Osteoblast (primary cell): ENCODE measurements around the gene NR3C1. TPM values are rescaled to one million over a fixed set of nuclear protein-coding genes. Genes with fewer than 3 reads are reported as not detected.

Source experiments
- DNase-seq: peaks from one replicate; pipeline ENCODE4 v3.0.0; 2011; ENCODE audit warnings: low spot score, mixed read lengths; ENCODE audit not compliant: insufficient read length; ENCODE audit errors: missing footprints
- H2AFZ ChIP-seq: 2 replicates; pipeline ENCODE4 v1.6.0; 2011; ENCODE audit warnings: mild to moderate bottlenecking, low read length
- H3K27ac ChIP-seq: 2 replicates; pipeline ENCODE4 v1.5.1; 2011; ENCODE audit warnings: mild to moderate bottlenecking, low read depth, low read length, moderate library complexity
- H3K27me3 ChIP-seq: 2 replicates; pipeline ENCODE4 v1.6.0; 2012; ENCODE audit warnings: mild to moderate bottlenecking, control low read depth, inconsistent platforms, low read length, moderate library complexity; ENCODE audit not compliant: insufficient read depth
- H3K36me3 ChIP-seq: 2 replicates; pipeline ENCODE4 v1.5.1; 2011; ENCODE audit warnings: mild to moderate bottlenecking, low read length, control low read depth, moderate library complexity; ENCODE audit not compliant: insufficient read depth
- H3K4me1 ChIP-seq: 2 replicates; pipeline ENCODE4 v1.5.1; 2011; ENCODE audit warnings: mild to moderate bottlenecking, low read length, control low read depth, moderate library complexity; ENCODE audit not compliant: insufficient read depth
- H3K4me2 ChIP-seq: 2 replicates; pipeline ENCODE4 v1.6.0; 2011; ENCODE audit warnings: mild to moderate bottlenecking, low read length; ENCODE audit not compliant: insufficient read depth
- H3K4me3 ChIP-seq: fragments of 200-600 bp; sonication (generic); 3 replicates; pipeline ENCODE4 v1.5.1; 2012; ENCODE audit warnings: mild to moderate bottlenecking, low read length, inconsistent platforms; ENCODE audit not compliant: insufficient read depth
- H3K79me2 ChIP-seq: 2 replicates; pipeline ENCODE4 v1.6.0; 2012; ENCODE audit warnings: mild to moderate bottlenecking, low read length, control low read depth, inconsistent platforms; ENCODE audit not compliant: insufficient read depth
- H3K9me3 ChIP-seq: 2 replicates; pipeline ENCODE4 v1.5.1; 2011; ENCODE audit warnings: low read depth, low read length, control low read depth
- H4K20me1 ChIP-seq: 2 replicates; pipeline ENCODE4 v1.6.0; 2012; ENCODE audit warnings: mild to moderate bottlenecking, low read length, control low read depth; ENCODE audit not compliant: insufficient read depth
- CTCF ChIP-seq: IDR thresholded peaks from 2 replicates; pipeline ENCODE4 v1.5.1; 2011; ENCODE audit warnings: mild to moderate bottlenecking, low read depth, low read length, moderate library complexity; ENCODE audit errors: extremely low read depth
- total RNA-seq: library from RNA; depleted of rRNA; stranded (reverse); fragments of >200 nt; gene quantifications from 2 replicates; pipeline ENCODE4 v1.2.3, GENCODE V29; 2012

The NR3C1 gene
- total RNA-seq, 1 donor = 119 TPM

GRCh38 chr5:143413958-143414669 lies 10.6 kb upstream of the NR3C1 start:
- DNase-seq = no peak
- no peaks in the 10 kb centered on the region for H3K36me3 ChIP-seq
- H3K4me1 ChIP-seq = no peaks in the 10 kb centered on the region
- H3K79me2 ChIP-seq = no peaks in the 10 kb centered on the region
- no peak for TF ChIP-seq CTCF
- H3K27me3 ChIP-seq = no peaks in the 10 kb centered on the region
- no peak overlapping the region for H2AFZ ChIP-seq
- H4K20me1 ChIP-seq = no peaks in the 10 kb centered on the region
- H3K4me3 ChIP-seq = no peak overlapping the region
- no peaks in the 10 kb centered on the region for H3K9me3 ChIP-seq
- no peak overlapping the region for H3K27ac ChIP-seq
- H3K4me2 ChIP-seq = no peak overlapping the region

DNA sequence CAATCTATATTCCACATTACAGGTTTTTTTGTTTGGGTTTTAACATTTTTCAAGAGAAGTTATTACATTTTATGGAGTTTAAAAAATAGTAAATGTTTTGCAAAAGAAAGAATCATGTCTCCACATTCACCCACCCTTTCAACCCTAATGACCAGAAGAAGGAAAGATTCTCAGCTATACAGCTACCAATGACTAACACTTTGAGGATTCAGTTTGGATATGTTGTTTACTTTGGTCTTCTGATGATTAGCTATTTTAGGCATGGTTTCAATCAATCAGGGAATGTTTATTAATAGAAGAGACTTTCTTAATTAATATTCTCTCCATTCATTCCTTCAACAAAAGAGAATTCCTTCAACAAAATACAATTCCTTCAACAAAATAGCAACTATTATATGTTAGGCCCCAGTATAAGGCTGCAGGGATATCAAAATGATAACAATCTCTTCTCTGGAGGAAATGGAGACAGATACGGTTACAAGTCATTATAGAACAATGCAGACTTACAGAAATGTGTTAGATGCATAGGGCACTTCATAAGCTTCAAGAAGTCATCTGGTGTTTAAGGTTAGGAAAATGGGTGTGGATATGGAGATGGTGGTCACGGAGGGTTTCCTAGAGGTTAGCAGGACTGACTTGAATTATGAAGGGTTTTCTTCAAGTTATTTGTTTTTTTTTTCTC lies 9.3 kb upstream of the NR3C1 start:
- Histone ChIP-seq H3K27ac (no peak overlapping the region), H3K9me3 (no peaks in the 10 kb centered on the region), H3K27me3 (no peaks in the 10 kb centered on the region), H3K36me3 (no peaks in the 10 kb centered on the region), H3K4me1 (no peaks in the 10 kb centered on the region), H3K4me3 (no peak overlapping the region), H3K4me2 (no peak overlapping the region), H2AFZ (no peak overlapping the region), H3K79me2 (no peaks in the 10 kb centered on the region), H4K20me1 (no peaks in the 10 kb centered on the region)
- DNase-seq = no peak
- TF ChIP-seq CTCF = no peak

DNA sequence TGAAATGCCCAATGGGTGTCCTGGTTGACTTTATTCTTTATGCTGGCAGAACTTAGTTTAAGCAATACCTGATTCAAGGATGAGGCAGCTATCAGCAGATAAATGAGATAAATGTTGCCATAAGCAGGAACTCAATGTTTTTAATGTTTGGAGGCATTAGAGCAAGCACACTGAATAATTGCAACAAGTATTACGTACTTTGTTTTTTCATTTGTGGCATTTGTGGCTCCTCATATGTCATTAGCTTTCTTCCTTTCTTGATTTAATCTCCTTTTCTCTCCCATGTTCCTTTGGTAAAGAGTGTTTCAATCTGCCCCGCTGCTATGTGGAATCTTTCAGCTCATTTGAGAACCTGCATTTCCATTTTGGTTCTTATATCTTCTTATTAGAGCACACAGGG lies 6.4 kb upstream of the NR3C1 start:
- no peak for TF ChIP-seq CTCF
- no peaks in the 10 kb centered on the region for H3K79me2 ChIP-seq
- no peak overlapping the region for H2AFZ ChIP-seq
- no peaks in the 10 kb centered on the region for H3K9me3 ChIP-seq
- no peak overlapping the region for H3K4me3 ChIP-seq
- H3K27ac ChIP-seq = no peak overlapping the region
- H3K27me3 ChIP-seq = no peaks in the 10 kb centered on the region
- H4K20me1 ChIP-seq = no peaks in the 10 kb centered on the region
- no peak overlapping the region for H3K4me2 ChIP-seq
- no peaks in the 10 kb centered on the region for H3K36me3 ChIP-seq
- H3K4me1 ChIP-seq = peaks cover 5% of the 10 kb centered on the region
- DNase-seq = no peak

GRCh38 chr5:143406408-143406807 lies 2.9 kb upstream of the NR3C1 start:
- Histone ChIP-seq H3K79me2 (peaks cover 21% of the 10 kb centered on the region), H3K27ac (no peak overlapping the region), H4K20me1 (peaks cover 8% of the 10 kb centered on the region), H2AFZ (no peak overlapping the region), H3K27me3 (no peaks in the 10 kb centered on the region), H3K4me2 (no peak overlapping the region), H3K9me3 (no peaks in the 10 kb centered on the region), H3K4me1 (peaks cover 5% of the 10 kb centered on the region), H3K4me3 (no peak overlapping the region), H3K36me3 (no peaks in the 10 kb centered on the region)
- DNase-seq = no peak
- TF ChIP-seq CTCF = no peak
